OCI-LY3 (cell line): ENCODE measurements around the gene INTS6.

Experiments
- H2AFZ ChIP-seq: fragments of 200-600, 300-600 bp; shearing (Covaris generic); 2 replicates; pipeline ENCODE4 v1.6.0; 2014; ENCODE audit warnings: antibody characterized with exemption, low read depth, low read length
- H3K27ac ChIP-seq: fragments of 200-600, 300-600 bp; sonication (generic); 2 replicates; pipeline ENCODE4 v1.5.1; 2014; ENCODE audit warnings: mild to moderate bottlenecking, low read length, moderate library complexity, mixed read lengths
- H3K27me3 ChIP-seq: fragments of 200-600, 300-600 bp; sonication (generic); 2 replicates; pipeline ENCODE4 v1.6.1; 2014; ENCODE audit warnings: low read depth, low read length, mixed read lengths
- H3K36me3 ChIP-seq: fragments of 200-600, 300-600 bp; sonication (generic); replicated peaks from 2 replicates; pipeline ENCODE3; 2014; ENCODE audit warnings: low read depth, low read length, mixed read lengths
- H3K4me1 ChIP-seq: fragments of 300-600, 200-600 bp; sonication (generic); 2 replicates; pipeline ENCODE4 v1.6.1; 2014; ENCODE audit warnings: low read length, mixed read lengths
- H3K4me2 ChIP-seq: fragments of 200-600, 300-600 bp; sonication (generic); 2 replicates; pipeline ENCODE4 v1.6.1; 2014; ENCODE audit warnings: low read length, mixed read lengths
- H3K4me3 ChIP-seq: fragments of 300-600, 200-600 bp; sonication (generic); 2 replicates; pipeline ENCODE4 v1.5.1; 2014; ENCODE audit warnings: antibody characterized with exemption, mild to moderate bottlenecking, low read length, moderate library complexity
- H3K79me2 ChIP-seq: fragments of 300-600, 200-600 bp; shearing (Covaris generic); 2 replicates; pipeline ENCODE4 v1.6.1; 2014; ENCODE audit warnings: mild to moderate bottlenecking, low read length, mixed read lengths
- H3K9ac ChIP-seq: fragments of 300-600, 200-600 bp; shearing (Covaris generic); 2 replicates; pipeline ENCODE4 v1.6.0; 2014; ENCODE audit warnings: mild to moderate bottlenecking, low read length, moderate library complexity
- H3K9me3 ChIP-seq: fragments of 200-600, 300-600 bp; shearing (Covaris generic); 2 replicates; pipeline ENCODE4 v1.6.1; 2014; ENCODE audit warnings: low read length, mixed read lengths; ENCODE audit not compliant: insufficient read depth
- H4K20me1 ChIP-seq: fragments of 200-600, 300-600 bp; sonication (generic); 2 replicates; pipeline ENCODE4 v1.6.1; 2016; ENCODE audit warnings: low read length, mixed read lengths; ENCODE audit not compliant: insufficient read depth
- EZH2phosphoT487 ChIP-seq: fragments of 200-600 bp; shearing (Covaris generic); IDR thresholded peaks from 2 replicates; pipeline ENCODE4 v1.6.1; 2018; ENCODE audit warnings: antibody characterized with exemption, mixed run types, low read depth
- TF ChIP-seq, protein P1 (sequence below): fragments of 200-600, 300-600 bp; sonication (generic); IDR thresholded peaks from 2 replicates; pipeline ENCODE4 v1.5.1; 2014; ENCODE audit warnings: antibody characterized with exemption, low read length, low read depth

The INTS6 gene

GRCh38 chr13:51451467-51452360 is 1.1 kb downstream of the INTS6 start:
- peak overlapping the region; percentile 99 for H3K9ac ChIP-seq
- H2AFZ ChIP-seq, result no peak overlapping the region
- TF ChIP-seq, protein P1, sequence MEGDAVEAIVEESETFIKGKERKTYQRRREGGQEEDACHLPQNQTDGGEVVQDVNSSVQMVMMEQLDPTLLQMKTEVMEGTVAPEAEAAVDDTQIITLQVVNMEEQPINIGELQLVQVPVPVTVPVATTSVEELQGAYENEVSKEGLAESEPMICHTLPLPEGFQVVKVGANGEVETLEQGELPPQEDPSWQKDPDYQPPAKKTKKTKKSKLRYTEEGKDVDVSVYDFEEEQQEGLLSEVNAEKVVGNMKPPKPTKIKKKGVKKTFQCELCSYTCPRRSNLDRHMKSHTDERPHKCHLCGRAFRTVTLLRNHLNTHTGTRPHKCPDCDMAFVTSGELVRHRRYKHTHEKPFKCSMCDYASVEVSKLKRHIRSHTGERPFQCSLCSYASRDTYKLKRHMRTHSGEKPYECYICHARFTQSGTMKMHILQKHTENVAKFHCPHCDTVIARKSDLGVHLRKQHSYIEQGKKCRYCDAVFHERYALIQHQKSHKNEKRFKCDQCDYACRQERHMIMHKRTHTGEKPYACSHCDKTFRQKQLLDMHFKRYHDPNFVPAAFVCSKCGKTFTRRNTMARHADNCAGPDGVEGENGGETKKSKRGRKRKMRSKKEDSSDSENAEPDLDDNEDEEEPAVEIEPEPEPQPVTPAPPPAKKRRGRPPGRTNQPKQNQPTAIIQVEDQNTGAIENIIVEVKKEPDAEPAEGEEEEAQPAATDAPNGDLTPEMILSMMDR, result no peak
- TF ChIP-seq EZH2phosphoT487, result no peak
- H3K4me2 ChIP-seq, result peak overlapping the region; percentile 67
- H3K9me3 ChIP-seq, result peaks cover 14% of the 10 kb centered on the region; the same call in 1 of the 2 replicates
- peak overlapping the region; percentile 87 for H3K27ac ChIP-seq
- H4K20me1 ChIP-seq, result peaks cover 4% of the 10 kb centered on the region; the same call in 1 of the 2 replicates
- peaks cover 56% of the 10 kb centered on the region for H3K36me3 ChIP-seq
- peak overlapping the region; percentile 87 for H3K4me3 ChIP-seq
- peaks cover 28% of the 10 kb centered on the region for H3K4me1 ChIP-seq
- no peaks in the 10 kb centered on the region for H3K27me3 ChIP-seq
- peaks cover 46% of the 10 kb centered on the region for H3K79me2 ChIP-seq

GRCh38 chr13:51451134-51451466 is 1.7 kb downstream of the INTS6 start:
- H3K27ac ChIP-seq, result peak overlapping the region; percentile 87
- H2AFZ ChIP-seq, result no peak overlapping the region

DNA sequence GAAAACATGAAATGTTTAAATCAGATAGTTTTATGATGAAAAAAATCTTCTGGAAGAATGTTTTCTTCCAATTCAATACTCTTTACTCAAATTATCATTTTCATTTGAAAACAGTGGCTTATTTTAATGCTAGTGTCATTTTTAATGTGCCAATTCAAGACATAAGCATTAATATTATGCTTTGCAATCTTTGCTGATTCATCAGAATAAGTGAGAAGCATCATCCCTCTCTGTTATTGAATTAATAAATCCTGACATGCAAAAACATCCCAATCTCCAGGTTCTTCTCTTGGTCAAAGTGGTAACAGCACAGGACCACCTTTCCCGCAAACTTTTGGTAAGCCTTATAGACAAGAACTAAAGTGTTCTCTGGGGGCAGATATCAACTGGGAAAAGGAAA is 3.8 kb downstream of the INTS6 start:
- Histone ChIP-seq H3K36me3 (peaks cover 40% of the 10 kb centered on the region), H2AFZ (no peak overlapping the region), H3K4me3 (no peak overlapping the region), H3K9ac (no peak overlapping the region), H4K20me1 (peaks cover 4% of the 10 kb centered on the region; the same call in 1 of the 2 replicates), H3K4me1 (peaks cover 17% of the 10 kb centered on the region), H3K27ac (no peak overlapping the region), H3K79me2 (peaks cover 34% of the 10 kb centered on the region), H3K9me3 (no peaks in the 10 kb centered on the region), H3K4me2 (no peak overlapping the region), H3K27me3 (no peaks in the 10 kb centered on the region)
- TF ChIP-seq EZH2phosphoT487, result no peak
- TF ChIP-seq, protein P1, result no peak

More at GRCh38 chr13:51451134-51451466, 1.7 kb downstream of the INTS6 start:
- peaks cover 28% of the 10 kb centered on the region for H3K4me1 ChIP-seq
- peaks cover 46% of the 10 kb centered on the region for H3K79me2 ChIP-seq
- peak overlapping the region; percentile 67 for H3K4me2 ChIP-seq
- TF ChIP-seq EZH2phosphoT487, result no peak
- TF ChIP-seq, protein P1, result no peak
- H3K36me3 ChIP-seq, result peaks cover 56% of the 10 kb centered on the region
- peak overlapping the region; percentile 99 for H3K9ac ChIP-seq
- peaks cover 4% of the 10 kb centered on the region; the same call in 1 of the 2 replicates for H4K20me1 ChIP-seq
- H3K9me3 ChIP-seq, result peaks cover 11% of the 10 kb centered on the region; the same call in 1 of the 2 replicates
- no peaks in the 10 kb centered on the region for H3K27me3 ChIP-seq
- H3K4me3 ChIP-seq, result peak overlapping the region; percentile 87

DNA sequence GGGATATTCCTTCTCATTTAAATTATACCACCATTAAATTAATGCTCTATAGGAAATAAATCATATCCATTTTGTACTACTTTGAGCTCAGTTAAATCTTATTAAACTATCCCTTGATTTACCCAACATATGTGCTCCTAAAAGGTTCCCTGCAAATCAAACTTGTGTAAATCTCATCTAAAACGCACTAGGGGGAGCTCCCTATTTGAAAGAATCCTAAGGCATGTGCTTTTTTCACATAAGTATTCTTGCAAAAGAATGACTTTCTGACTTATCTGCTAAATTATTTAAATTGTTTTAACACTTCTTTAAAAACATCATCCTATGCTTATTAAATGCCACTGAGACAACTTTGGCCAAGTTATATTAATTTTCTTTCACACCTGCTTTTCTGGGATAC is 7.9 kb downstream of the INTS6 start:
- peaks cover 3% of the 10 kb centered on the region; the same call in 1 of the 2 replicates for H3K4me1 ChIP-seq
- no peak overlapping the region for H3K9ac ChIP-seq
- no peak overlapping the region for H3K4me3 ChIP-seq
- H3K27ac ChIP-seq, result no peak overlapping the region
- H4K20me1 ChIP-seq, result no peaks in the 10 kb centered on the region
- H3K79me2 ChIP-seq, result peaks cover 5% of the 10 kb centered on the region; the same call in 1 of the 2 replicates
- H3K4me2 ChIP-seq, result no peak overlapping the region
- no peak overlapping the region for H2AFZ ChIP-seq
- no peaks in the 10 kb centered on the region for H3K9me3 ChIP-seq
- H3K36me3 ChIP-seq, result peaks cover 32% of the 10 kb centered on the region
- TF ChIP-seq, protein P1, result peak; percentile 61
- TF ChIP-seq EZH2phosphoT487, result no peak
- no peaks in the 10 kb centered on the region for H3K27me3 ChIP-seq
